Stomach smooth muscle (tissue), 2 donors: ENCODE measurements around the gene SOCS1.
"Not testable (repeated sequence)": the region's sequence is repeated elsewhere in the genome, so short reads cannot be mapped to it uniquely, and the experiment has no call there.

Experiments
- H3K27ac ChIP-seq: one replicate; pipeline ENCODE4 v1.7.0; 2013; ENCODE audit warnings: mild to moderate bottlenecking, low read length, inconsistent platforms
- H3K27me3 ChIP-seq, 2 donors: one replicate each; pipeline ENCODE4 v1.7.0; 2013; ENCODE audit warnings: low read length in 2 of 2; ENCODE audit not compliant: insufficient read depth in 2 of 2, control insufficient read depth in 1 of 2
- H3K36me3 ChIP-seq, 2 donors: one replicate each; pipeline ENCODE4 v1.7.0; 2013; ENCODE audit warnings: low read length in 2 of 2; ENCODE audit not compliant: control insufficient read depth in 2 of 2, insufficient read depth in 2 of 2
- H3K4me1 ChIP-seq: one replicate; pipeline ENCODE4 v1.7.0; 2013; ENCODE audit warnings: low read length; ENCODE audit not compliant: control insufficient read depth, insufficient read depth
- H3K4me3 ChIP-seq, 2 donors: one replicate each; pipeline ENCODE4 v1.7.0; 2013; ENCODE audit warnings: low read length in 2 of 2
- H3K9ac ChIP-seq, 2 donors: one replicate each; pipeline ENCODE4 v1.7.0; 2013; ENCODE audit warnings: low read length in 2 of 2, mild to moderate bottlenecking in 1 of 2
- H3K9me3 ChIP-seq, 2 donors: one replicate each; pipeline ENCODE4 v1.7.0; 2013; ENCODE audit warnings: low read length in 2 of 2; ENCODE audit not compliant: control insufficient read depth in 2 of 2
- donor health status: healthy.
- donor health status: Pancreatic carcinoma.

SOCS1 gene

GRCh38 chr16:11296706-11297491 lies 40.9 kb upstream of the SOCS1 start:
- Histone ChIP-seq H3K36me3 (no peaks in the 10 kb centered on the region), H3K9ac (no peak overlapping the region), H3K27ac (no peak overlapping the region), H3K27me3 (no peaks in the 10 kb centered on the region), H3K4me3 (peak overlapping the region; percentile 4 to 64), H3K4me1 (peaks cover 12% of the 10 kb centered on the region), H3K9me3 (no peaks in the 10 kb centered on the region)

GRCh38 chr16:11296351-11296705 lies 40.3 kb upstream of the SOCS1 start:
- H3K36me3 ChIP-seq: no peaks in the 10 kb centered on the region
- H3K27ac ChIP-seq: no peak overlapping the region
- no peak overlapping the region for H3K9ac ChIP-seq
- H3K4me1 ChIP-seq: peaks cover 12% of the 10 kb centered on the region
- no peaks in the 10 kb centered on the region for H3K27me3 ChIP-seq
- H3K9me3 ChIP-seq: no peaks in the 10 kb centered on the region
- H3K4me3 ChIP-seq: no peak overlapping the region

GRCh38 chr16:11295672-11296071 lies 39.7 kb upstream of the SOCS1 start:
- no peaks in the 10 kb centered on the region for H3K27me3 ChIP-seq
- no peak overlapping the region for H3K9ac ChIP-seq
- H3K36me3 ChIP-seq: no peaks in the 10 kb centered on the region
- H3K4me1 ChIP-seq: peaks cover 12% of the 10 kb centered on the region
- no peak overlapping the region for H3K27ac ChIP-seq
- H3K4me3 ChIP-seq: no peak overlapping the region
- H3K9me3 ChIP-seq: no peaks in the 10 kb centered on the region

- H3K4me3 ChIP-seq: no peak overlapping the region
- no peak overlapping the region for H3K9ac ChIP-seq
- no peak overlapping the region for H3K27ac ChIP-seq
- no peaks in the 10 kb centered on the region for H3K9me3 ChIP-seq
- H3K4me1 ChIP-seq: peaks cover 6% of the 10 kb centered on the region
- H3K36me3 ChIP-seq: no peaks in the 10 kb centered on the region
- H3K27me3 ChIP-seq: peaks cover 0 to 2% of the 10 kb centered on the region in 2 donors
Measured at GRCh38 chr16:11292076-11292748, 36.2 kb upstream of the SOCS1 start.

- H3K27ac ChIP-seq: no peak overlapping the region
- H3K9me3 ChIP-seq: no peaks in the 10 kb centered on the region
- peaks cover 0 to 2% of the 10 kb centered on the region in 2 donors for H3K27me3 ChIP-seq
- no peak overlapping the region for H3K9ac ChIP-seq
- no peaks in the 10 kb centered on the region for H3K4me1 ChIP-seq
- H3K36me3 ChIP-seq: no peaks in the 10 kb centered on the region
- no peak overlapping the region for H3K4me3 ChIP-seq
Measured at GRCh38 chr16:11291091-11291703, 35.2 kb upstream of the SOCS1 start.

- no peak overlapping the region for H3K4me3 ChIP-seq
- H3K27me3 ChIP-seq: peaks cover 0 to 2% of the 10 kb centered on the region in 2 donors
- H3K9ac ChIP-seq: no peak overlapping the region
- H3K9me3 ChIP-seq: no peaks in the 10 kb centered on the region
- H3K36me3 ChIP-seq: no peaks in the 10 kb centered on the region
- H3K27ac ChIP-seq: no peak overlapping the region
- H3K4me1 ChIP-seq: no peaks in the 10 kb centered on the region
Measured at GRCh38 chr16:11290102-11290893, 34.3 kb upstream of the SOCS1 start.

GRCh38 chr16:11289696-11290095 lies 33.7 kb upstream of the SOCS1 start:
- not testable (repeated sequence) for H3K9me3 ChIP-seq, H3K36me3 ChIP-seq, H3K27ac ChIP-seq

GRCh38 chr16:11289202-11289601 lies 33.2 kb upstream of the SOCS1 start:
- Histone ChIP-seq H3K9me3 (no peaks in the 10 kb centered on the region), H3K36me3 (no peaks in the 10 kb centered on the region), H3K4me3 (no peak overlapping the region), H3K27ac (no peak overlapping the region), H3K4me1 (no peaks in the 10 kb centered on the region), H3K9ac (no peak overlapping the region), H3K27me3 (peaks cover 0 to 2% of the 10 kb centered on the region in 2 donors)

More at GRCh38 chr16:11289696-11290095, 33.7 kb upstream of the SOCS1 start:
- not testable (repeated sequence) for H3K4me1 ChIP-seq, H3K4me3 ChIP-seq, H3K9ac ChIP-seq, H3K27me3 ChIP-seq

GRCh38 chr16:11285842-11286241 lies 29.8 kb upstream of the SOCS1 start:
- H3K4me1 ChIP-seq: no peaks in the 10 kb centered on the region
- no peak overlapping the region for H3K27ac ChIP-seq
- no peaks in the 10 kb centered on the region for H3K36me3 ChIP-seq
- H3K9me3 ChIP-seq: no peaks in the 10 kb centered on the region
- H3K9ac ChIP-seq: no peak overlapping the region
- no peak overlapping the region for H3K4me3 ChIP-seq
- H3K27me3 ChIP-seq: peaks cover 0 to 2% of the 10 kb centered on the region in 2 donors

GRCh38 chr16:11283820-11284248 lies 27.8 kb upstream of the SOCS1 start:
- no peaks in the 10 kb centered on the region for H3K9me3 ChIP-seq

More at GRCh38 chr16:11283820-11284248, 27.8 kb upstream of the SOCS1 start:
- Histone ChIP-seq H3K27me3 (no peaks in the 10 kb centered on the region), H3K4me1 (no peaks in the 10 kb centered on the region), H3K27ac (no peak overlapping the region), H3K4me3 (no peak overlapping the region), H3K9ac (no peak overlapping the region), H3K36me3 (no peaks in the 10 kb centered on the region)
